Activated T-cell treated with anti-CD3 and anti-CD28 coated beads for 24 hours (primary cell): ENCODE measurements around the gene TNFRSF1A.

Source experiments
- DNase-seq: peaks from one replicate; pipeline ENCODE4 v3.0.0-alpha.2; 2020; ENCODE audit warnings: low read depth

Gene TNFRSF1A

GRCh38 chr12:6323340-6323994 lies 18.4 kb downstream of the TNFRSF1A start:
- DNase-seq: no peak

GRCh38 chr12:6322969-6323339 lies 18.9 kb downstream of the TNFRSF1A start:
- DNase-seq: no peak

GRCh38 chr12:6322352-6322751 lies 19.5 kb downstream of the TNFRSF1A start:
- DNase-seq: no peak

DNA sequence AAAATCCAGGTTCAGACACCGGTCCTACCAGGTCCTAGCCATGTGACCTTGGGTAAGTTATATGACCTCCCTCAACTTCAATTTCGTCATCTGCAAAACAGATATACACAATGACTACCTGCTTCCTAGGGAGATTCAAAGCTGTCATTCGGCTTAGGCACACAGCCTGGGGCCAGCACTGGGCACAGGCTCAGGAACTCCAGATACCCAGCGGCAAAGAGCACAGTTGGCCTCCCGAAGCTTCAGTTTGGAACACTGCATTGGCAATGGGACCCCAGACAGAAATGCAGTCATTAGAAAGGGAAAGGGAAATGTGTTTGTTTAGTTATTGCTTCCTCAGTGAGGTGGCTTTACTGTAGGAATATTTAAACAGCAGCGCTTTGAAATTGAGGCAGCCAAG lies 20.0 kb downstream of the TNFRSF1A start:
- DNase-seq: no peak

DNA sequence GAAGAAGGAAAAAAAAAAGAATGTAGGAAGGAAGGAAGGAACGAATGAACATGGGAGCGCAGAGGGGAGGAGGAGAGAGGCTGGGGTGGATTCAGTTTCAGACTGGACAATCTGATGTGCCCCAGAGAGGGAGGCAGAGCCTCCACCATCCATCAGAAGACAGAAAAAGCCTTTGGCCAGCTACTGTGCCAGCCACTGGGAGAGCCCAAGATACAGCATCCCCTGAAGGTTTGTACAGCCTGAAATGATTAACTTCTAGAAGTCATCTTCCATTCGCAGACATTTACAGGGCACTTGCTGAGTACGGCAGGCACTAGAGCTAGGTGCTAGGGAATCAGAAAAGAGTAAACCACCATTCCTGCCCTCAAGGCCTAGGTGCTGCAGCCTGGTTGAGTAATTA lies 22.4 kb downstream of the TNFRSF1A start:
- DNase-seq: no peak

GRCh38 chr12:6318440-6318879 lies 23.4 kb downstream of the TNFRSF1A start:
- DNase-seq: no peak

DNA sequence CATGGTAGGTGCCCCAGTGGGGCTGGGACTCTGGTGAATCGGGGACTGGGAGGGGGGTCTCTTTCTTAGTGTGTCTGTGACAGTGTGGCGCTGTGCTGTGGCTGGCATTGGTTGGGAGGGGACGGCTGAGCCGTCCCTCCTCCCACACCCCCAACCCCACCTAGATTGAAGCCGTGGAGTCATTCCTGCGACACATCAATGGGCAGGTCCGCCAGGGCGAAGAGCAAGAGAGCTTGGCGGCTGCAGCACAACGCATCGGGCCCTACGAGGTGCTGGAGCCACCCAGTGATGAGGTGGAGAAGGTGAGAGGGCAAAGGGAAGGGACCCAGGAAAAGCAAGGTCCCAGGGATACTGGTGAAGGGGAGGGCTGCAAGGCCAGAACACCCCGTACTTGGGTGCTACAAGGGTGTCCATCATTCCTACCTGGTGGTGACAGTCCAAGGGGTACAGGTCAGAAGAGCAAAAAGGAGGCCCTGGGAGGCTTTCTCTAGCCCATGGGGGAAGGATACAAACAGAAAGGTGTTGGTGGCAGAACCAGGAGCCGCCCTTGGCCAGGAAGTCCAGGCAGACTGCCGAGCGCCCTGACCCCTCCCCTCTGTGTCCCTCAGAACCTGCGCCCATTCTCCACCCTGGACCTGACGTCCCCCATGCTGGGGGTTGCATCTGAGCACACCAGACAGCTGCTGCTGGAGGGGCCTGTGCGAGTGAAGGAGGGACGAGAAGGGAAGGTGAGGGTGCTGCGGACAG lies 24.0 kb downstream of the TNFRSF1A start:
- DNase-seq: no peak

- no peak for DNase-seq
Observed at GRCh38 chr12:6316921-6317692, 24.8 kb downstream of the TNFRSF1A start.

GRCh38 chr12:6315704-6316597 lies 25.9 kb downstream of the TNFRSF1A start:
- no peak for DNase-seq

DNA sequence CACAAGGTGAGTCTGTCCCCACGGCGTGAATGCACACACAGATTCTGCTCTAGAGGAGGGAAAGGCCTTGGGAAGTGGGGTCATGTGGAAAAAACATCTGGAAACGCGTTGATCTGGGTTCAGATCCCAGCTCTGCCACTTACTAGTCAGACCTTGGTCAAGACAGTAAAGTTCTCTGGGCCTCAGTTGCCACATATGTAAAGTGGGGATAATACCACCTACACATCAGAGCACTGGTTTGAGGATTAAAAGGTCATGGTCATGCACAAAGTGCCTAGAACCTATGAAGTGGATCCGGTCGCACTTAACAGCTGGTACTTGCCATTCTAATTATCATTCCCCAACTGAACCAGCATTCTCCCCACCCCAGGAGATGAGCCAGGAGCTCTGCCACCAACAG lies 26.7 kb downstream of the TNFRSF1A start:
- DNase-seq: no peak

GRCh38 chr12:6314776-6315175 lies 27.1 kb downstream of the TNFRSF1A start:
- DNase-seq: no peak

DNA sequence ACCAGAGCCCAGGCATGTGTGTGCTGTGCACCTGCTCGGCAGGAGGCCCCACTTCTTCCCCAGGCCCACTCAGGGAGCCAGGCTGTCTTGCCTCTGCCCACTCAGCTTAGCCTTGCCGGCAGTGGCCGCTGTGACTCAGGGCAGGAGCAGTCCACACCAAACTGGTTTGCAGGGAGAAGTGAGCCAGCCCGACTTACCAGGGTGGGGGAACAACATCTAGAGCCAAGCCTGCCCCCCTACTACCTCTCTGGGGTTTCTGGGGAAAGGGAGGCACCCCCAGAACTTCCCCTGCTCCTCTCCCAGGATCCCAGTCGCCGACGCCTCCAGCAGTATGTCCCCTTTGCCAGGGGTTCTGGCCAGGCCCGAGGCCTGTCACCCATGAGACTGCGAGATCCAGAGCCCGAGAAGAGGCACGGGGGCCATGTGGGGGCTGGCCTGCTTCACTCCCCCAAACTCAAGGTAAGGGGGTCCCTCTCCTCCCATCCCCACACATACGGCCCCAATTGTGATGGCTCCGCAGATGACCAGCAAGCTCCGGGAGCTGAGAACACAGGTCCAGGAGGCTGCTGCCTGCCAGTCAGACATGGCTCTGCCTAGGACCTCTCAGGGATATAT lies 28.4 kb downstream of the TNFRSF1A start:
- DNase-seq: no peak

- DNase-seq: no peak
Observed at GRCh38 chr12:6312529-6313325, 29.1 kb downstream of the TNFRSF1A start.

DNA sequence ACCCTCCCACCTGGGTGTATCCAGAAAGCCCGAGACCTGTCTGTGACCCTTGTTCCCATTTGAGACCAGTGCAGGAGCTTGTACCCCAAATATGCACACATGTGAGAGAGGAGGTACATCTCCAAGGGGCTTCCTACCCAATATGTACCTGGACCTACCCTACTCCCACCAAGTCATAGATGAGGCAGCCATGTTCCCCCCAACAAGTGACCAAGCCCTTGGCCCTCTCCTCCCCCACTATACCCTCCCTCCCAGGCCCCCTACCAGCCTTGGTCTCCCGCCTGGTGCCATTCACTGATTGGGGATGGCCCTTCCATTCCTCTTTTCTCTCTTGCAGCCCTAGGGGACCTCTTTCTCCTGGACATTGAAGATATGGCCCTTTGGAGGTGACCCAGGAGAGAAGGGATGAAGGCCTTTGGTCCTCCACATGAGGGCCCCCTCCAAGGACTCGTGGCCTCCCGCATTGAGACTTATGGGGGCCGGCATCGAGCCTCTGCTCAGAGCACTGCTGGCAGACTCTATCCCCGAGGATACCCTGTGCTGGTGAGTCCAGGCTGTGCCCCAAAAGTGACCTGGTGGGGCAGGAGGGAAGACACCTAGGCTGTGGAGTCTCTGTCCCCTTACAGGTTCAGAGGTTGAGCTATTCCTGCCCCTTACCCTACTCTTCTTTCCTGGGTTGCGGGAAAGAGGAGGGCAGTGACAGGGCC lies 29.9 kb downstream of the TNFRSF1A start:
- no peak for DNase-seq

DNA sequence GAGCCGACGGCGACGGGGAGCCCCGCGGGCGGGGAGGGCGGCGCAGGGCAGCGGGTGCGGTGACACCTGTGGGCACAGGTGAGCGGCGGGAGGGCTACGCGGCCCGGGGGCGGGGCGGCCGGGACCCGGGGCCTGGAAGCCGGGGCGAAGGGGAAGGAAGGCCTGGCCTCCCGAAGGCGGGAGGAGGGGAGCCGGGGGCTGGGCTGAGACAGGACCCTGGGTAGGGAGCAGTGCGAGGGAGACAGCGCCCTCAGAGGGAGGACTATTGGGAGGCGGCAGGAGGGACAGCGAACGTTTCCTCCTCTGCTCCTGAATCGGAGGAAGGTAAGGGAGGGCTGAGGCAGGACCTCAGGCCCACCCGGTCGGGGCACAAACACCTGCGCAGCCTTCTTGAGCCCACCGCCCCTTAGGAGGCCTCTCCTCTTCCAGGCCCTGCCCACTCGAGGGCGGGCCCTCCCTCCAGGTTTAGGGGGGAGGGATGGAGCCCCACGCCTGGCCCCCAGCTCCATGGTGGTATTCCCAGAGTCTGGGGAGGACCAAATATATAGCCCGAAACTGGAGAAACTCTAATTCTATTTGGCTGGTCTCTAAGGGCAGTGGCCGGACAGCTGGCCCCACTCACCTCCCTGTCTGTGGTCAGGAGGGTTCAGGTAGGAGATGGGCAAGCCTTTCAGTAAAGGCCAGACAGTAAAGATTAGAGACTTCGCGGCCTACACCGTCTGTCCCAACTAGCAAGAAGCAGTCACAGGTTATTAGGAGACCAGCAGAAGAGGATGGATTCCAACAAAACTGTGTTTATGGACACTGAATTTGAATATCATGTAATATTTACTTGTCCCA lies 30.9 kb downstream of the TNFRSF1A start:
- no peak for DNase-seq

GRCh38 chr12:6307529-6307928 lies 34.3 kb downstream of the TNFRSF1A start:
- DNase-seq: no peak

DNA sequence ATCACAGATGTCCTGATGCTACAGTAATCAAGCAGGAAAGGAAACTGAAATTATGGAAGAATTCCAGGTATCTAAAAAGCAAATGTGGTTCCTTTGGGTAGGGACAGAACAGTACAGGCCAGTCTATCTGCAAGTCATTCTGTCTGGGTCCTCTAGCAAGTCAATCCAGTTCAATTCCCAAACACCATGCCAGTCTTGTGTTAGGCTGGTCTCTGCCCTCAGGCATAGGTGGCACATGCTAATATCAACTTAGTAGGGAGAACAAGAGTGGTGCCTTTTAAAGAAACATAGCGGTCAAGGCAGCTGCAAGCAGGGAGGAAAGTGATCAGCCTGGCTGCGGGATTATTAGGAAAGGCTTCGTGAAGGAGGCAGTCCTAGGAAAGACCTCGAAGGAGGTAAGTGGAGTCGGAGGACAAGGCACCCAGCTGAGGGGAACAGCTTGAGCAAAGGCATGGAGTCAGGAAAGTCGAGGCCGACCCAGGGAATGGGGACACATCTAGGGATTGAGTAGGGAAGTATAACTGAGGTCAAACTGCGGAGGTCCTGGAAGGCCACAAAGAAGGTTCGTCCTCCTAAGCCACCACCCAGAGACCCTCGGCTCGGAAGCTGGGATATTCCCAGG lies 35.2 kb downstream of the TNFRSF1A start:
- no peak for DNase-seq

DNA sequence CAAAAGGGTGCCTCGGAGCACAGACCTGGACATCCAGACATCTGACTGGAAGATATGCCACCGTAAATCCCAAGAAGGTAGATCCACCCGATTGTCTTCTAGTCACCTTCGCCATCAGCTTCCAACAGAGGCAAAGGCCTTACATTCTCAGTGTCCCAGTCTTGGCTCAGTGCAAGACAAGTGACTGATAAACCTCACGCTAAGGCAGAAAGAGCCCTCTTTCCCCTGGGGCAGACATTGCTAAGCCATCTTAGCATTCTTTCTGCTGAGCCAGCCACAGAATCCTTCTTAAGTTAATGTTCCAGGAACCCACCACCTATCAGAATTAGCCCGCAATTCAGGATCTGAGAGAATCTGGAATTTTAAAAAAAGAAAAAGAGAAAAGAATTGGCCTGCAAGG lies 35.7 kb downstream of the TNFRSF1A start:
- DNase-seq: no peak

DNA sequence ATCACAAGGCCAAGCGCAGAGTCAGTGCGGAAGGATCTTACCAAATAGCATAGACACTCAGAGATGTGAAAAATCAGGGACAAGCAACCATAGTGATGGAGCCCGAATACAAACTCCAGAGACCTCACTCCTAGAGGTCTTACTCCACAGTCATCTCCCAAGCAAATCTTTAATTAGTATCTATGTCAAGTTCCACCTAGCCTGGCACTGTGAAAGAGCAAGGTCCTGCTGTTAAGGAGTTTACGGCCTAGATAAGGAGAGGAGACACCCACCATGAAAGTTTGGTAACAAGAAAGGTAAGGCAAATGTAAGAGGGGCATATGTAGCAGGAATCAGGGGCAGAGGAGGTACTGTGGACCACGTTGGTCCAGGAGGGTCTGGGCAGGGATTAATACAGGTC lies 38.8 kb downstream of the TNFRSF1A start:
- DNase-seq: no peak
